ENCODE measurements around the gene KATNAL2.

GRCh38 chr18:46886893-46887292 lies 30.5 kb upstream of the KATNAL2 start:
- TF ChIP-seq OSR1 (CRISPR knock-in tag; IDR thresholded peaks at IDR 0.05), result no peak
- TF ChIP-seq ZNF70 (CRISPR knock-in tag; IDR thresholded peaks at IDR 0.05), result no peak
- no peak for TF ChIP-seq ZFP30 (CRISPR knock-in tag; IDR thresholded peaks at IDR 0.05)
- TF ChIP-seq ZC3H10 (CRISPR knock-in tag; IDR thresholded peaks at IDR 0.05), result no peak
- no peak for TF ChIP-seq ZNF565 (CRISPR knock-in tag; conservative IDR thresholded peaks at IDR 0.05; ENCODE audit: low read depth)
- no peak for TF ChIP-seq CSDC2 (CRISPR knock-in tag; IDR thresholded peaks at IDR 0.05)
- no peak for TF ChIP-seq PPARA (CRISPR knock-in tag; IDR thresholded peaks at IDR 0.05; ENCODE audit: borderline replicate concordance)
